Left ventricle myocardium inferior (tissue), 1 donor: ENCODE data around the gene IMPG2. TPM values are rescaled to one million over a fixed set of nuclear protein-coding genes. Genes with fewer than 3 reads are reported as not detected.
A peak's percentile ranks its signal among the peaks of the same experiment; 100 is the strongest.

Experiments used
- DNase-seq: peaks from one replicate; pipeline ENCODE4 v3.0.0-alpha.2; 2020
- H3K27ac ChIP-seq: fragments of 200-600 bp; replicated peaks from 2 replicates; pipeline ENCODE4 v1.8.0; 2021
- H3K27me3 ChIP-seq: fragments of 200-600 bp; 2 replicates; pipeline ENCODE4 v1.8.0; 2021; ENCODE audit warnings: low read depth
- H3K36me3 ChIP-seq: fragments of 200-600 bp; 2 replicates; pipeline ENCODE4 v1.8.0; 2021
- H3K4me1 ChIP-seq: fragments of 200-600 bp; 2 replicates; pipeline ENCODE4 v1.8.0; 2021
- H3K4me3 ChIP-seq: fragments of 200-600 bp; 2 replicates; pipeline ENCODE4 v1.8.0; 2021; ENCODE audit warnings: mild to moderate bottlenecking, moderate library complexity
- H3K9me3 ChIP-seq: fragments of 200-600 bp; replicated peaks from 2 replicates; pipeline ENCODE4 v1.8.0; 2021
- CTCF ChIP-seq: fragments of 200-600 bp; IDR thresholded peaks from 2 replicates; pipeline ENCODE4 v1.8.0; 2021; ENCODE audit warnings: antibody characterized with exemption, mild to moderate bottlenecking, borderline replicate concordance
- intact Hi-C: fragments of 100-400 bp; cut with micrococcal nuclease; formaldehyde crosslinking; loops from one replicate; pipeline ENCODE4 v1.11.0; 2022
- total RNA-seq: library from RNA; stranded (reverse); fragmentation: NEBNext Ultra II Directional; extraction: Animal tissue kit (Norgen Biotek cat#: 25700); gene quantifications from one replicate; pipeline ENCODE4 v1.2.1, GENCODE V29; 2021
- donor health status: DM: no; HTN: yes; CAD: no; lungs with severe emphysema.

IMPG2 gene
- total RNA-seq, 1 donor from 2014 or later: 0.11 TPM

DNA sequence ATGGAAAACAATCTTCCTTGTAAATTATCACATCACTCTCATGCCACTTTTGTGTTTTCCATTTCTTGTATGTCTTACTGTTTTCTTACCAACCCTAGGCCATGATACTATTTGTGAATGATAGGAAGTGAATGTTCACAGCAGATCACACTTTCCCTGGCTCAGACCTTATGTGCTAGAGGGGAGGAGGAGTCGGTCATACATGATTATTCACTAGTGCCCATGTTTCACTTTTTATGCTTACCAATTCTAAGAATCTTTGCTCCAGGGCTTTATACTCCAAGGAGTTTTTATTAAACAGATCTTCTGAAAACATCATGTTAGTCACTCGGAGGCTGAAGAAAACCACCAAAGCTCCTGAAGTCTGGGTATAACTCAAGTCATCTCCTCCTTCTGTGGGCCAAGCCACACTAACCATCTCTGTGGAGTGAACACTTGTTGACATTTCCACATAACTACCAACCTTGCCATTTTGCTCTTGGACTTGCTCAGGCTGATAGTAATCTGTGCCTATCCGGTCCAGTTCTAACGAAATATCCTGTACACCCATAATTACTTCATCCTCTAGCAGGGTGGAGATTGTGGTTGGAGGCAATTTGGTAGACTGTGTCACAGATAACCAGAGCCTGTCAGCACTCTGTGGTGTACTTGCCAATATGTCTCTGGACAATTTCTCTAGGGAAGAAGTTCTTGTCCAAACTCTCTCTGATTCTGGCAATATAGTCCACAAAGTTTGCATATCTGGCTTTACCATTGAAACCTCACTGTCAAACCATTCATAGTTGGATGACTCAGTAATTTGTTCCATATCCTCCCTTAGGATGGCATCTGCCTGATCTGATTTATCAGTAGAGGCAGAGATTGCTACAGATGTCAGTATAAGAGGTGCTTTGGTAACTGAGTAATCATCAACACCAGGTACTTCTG, 76.8 kb downstream of the IMPG2 start:
- TF ChIP-seq CTCF: no peak
- intact Hi-C loops: no loop called here
- Histone ChIP-seq H3K9me3 (no peaks in the 10 kb centered on the region), H3K27ac (no peak overlapping the region), H3K36me3 (no peaks in the 10 kb centered on the region), H3K27me3 (no peaks in the 10 kb centered on the region), H3K4me3 (no peak overlapping the region), H3K4me1 (no peaks in the 10 kb centered on the region)
- DNase-seq: no peak

DNA sequence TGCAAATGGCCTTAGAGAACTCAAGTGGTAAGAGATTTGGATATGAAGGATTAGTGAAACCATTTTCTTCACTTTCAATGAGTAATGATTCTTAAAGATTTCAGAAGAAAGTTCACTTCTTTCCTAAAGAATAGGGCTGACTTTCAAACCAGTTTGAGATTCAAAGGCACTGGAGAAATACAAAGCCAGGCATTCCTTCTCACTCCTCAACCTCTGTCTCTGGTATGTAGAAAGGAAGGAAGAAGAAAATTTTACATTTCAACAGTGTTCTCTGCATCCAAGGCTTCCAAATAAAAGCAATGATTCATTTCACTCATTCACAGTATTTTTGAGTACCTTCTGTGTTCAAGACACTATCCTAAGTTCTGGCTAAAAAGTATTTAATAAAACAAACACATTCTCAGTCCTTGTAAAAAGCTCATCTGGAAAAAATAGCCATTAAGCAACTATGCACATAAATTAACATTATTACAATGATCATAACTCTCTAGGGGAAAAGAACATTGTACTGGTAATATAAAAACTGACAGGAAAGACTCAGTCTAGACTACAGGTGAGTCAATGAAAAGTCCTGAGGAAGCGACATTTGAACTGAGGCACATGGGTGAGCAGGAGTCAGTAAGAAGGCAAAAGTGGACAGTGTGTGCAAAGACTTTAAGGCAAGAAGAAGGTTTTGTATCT, 79.5 kb downstream of the IMPG2 start:
- no peak for DNase-seq
- Histone ChIP-seq H3K27ac (no peak overlapping the region), H3K27me3 (no peaks in the 10 kb centered on the region), H3K4me1 (no peaks in the 10 kb centered on the region), H3K4me3 (no peak overlapping the region), H3K36me3 (no peaks in the 10 kb centered on the region), H3K9me3 (no peaks in the 10 kb centered on the region)
- no peak for TF ChIP-seq CTCF
- intact Hi-C loops: no loop called here

GRCh38 chr3:101235048-101235447, 85.3 kb downstream of the IMPG2 start:
- Histone ChIP-seq H3K4me1 (no peaks in the 10 kb centered on the region), H3K27ac (no peak overlapping the region), H3K27me3 (no peaks in the 10 kb centered on the region), H3K36me3 (no peaks in the 10 kb centered on the region), H3K9me3 (no peaks in the 10 kb centered on the region), H3K4me3 (no peak overlapping the region)
- no peak for DNase-seq
- intact Hi-C loops: no loop called here
- TF ChIP-seq CTCF: no peak

GRCh38 chr3:101230618-101231017, 89.8 kb downstream of the IMPG2 start:
- Histone ChIP-seq H3K4me1 (no peaks in the 10 kb centered on the region), H3K36me3 (no peaks in the 10 kb centered on the region), H3K27me3 (no peaks in the 10 kb centered on the region), H3K9me3 (no peaks in the 10 kb centered on the region), H3K27ac (no peak overlapping the region), H3K4me3 (no peak overlapping the region)
- no peak for TF ChIP-seq CTCF
- intact Hi-C loops: no loop called here
- no peak for DNase-seq

- H3K4me3 ChIP-seq: no peak overlapping the region
- no peaks in the 10 kb centered on the region for H3K4me1 ChIP-seq
- H3K27me3 ChIP-seq: no peaks in the 10 kb centered on the region
- H3K9me3 ChIP-seq: no peaks in the 10 kb centered on the region
- H3K27ac ChIP-seq: no peak overlapping the region
- intact Hi-C loops: loop anchor here (10.0 kb wide), 1 partner anchor 145 kb away; no protein-coding TSS in a partner anchor
- no peak for DNase-seq
- TF ChIP-seq CTCF: peak; percentile 47
- no peaks in the 10 kb centered on the region for H3K36me3 ChIP-seq
These were observed 90.7 kb downstream of the IMPG2 start for GRCh38 chr3:101229681-101230080.
